Mucosa of rectum (tissue), 2 donors: ENCODE measurements around the gene GTF2A1L.
"Not testable (repeated sequence)": the region's sequence is repeated elsewhere in the genome, so short reads cannot be mapped to it uniquely, and the experiment has no call there.

Experiments used
- H3K27ac ChIP-seq, 2 donors: one replicate each; pipeline ENCODE4 v1.7.0; 2013; ENCODE audit warnings: inconsistent platforms in 2 of 2, low read depth in 2 of 2, low read length in 2 of 2
- H3K27me3 ChIP-seq, 2 donors: one replicate each; pipeline ENCODE4 v1.7.0; 2013; ENCODE audit warnings: low read length in 2 of 2; ENCODE audit not compliant: control insufficient read depth in 2 of 2, insufficient read depth in 2 of 2
- H3K36me3 ChIP-seq, 2 donors: one replicate each; pipeline ENCODE4 v1.7.0; 2013; ENCODE audit warnings: low read length in 2 of 2; ENCODE audit not compliant: control insufficient read depth in 2 of 2, insufficient read depth in 2 of 2
- H3K4me1 ChIP-seq, 2 donors: one replicate each; pipeline ENCODE4 v1.7.0; 2013; ENCODE audit warnings: low read length in 2 of 2, mild to moderate bottlenecking in 1 of 2; ENCODE audit not compliant: control insufficient read depth in 2 of 2, insufficient read depth in 2 of 2
- H3K4me3 ChIP-seq, 2 donors: one replicate each; pipeline ENCODE4 v1.7.0; 2013; ENCODE audit warnings: low read length in 2 of 2
- H3K9ac ChIP-seq, 2 donors: one replicate each; pipeline ENCODE4 v1.7.0; 2013; ENCODE audit warnings: low read length in 2 of 2, low read depth in 1 of 2, mild to moderate bottlenecking in 1 of 2
- H3K9me3 ChIP-seq, 2 donors: one replicate each; pipeline ENCODE4 v1.7.0; 2013; ENCODE audit warnings: low read length in 2 of 2; ENCODE audit not compliant: control insufficient read depth in 2 of 2
- donor health status: healthy.
- donor health status: Normal muscosa, but diverticular disease.

GTF2A1L gene

DNA sequence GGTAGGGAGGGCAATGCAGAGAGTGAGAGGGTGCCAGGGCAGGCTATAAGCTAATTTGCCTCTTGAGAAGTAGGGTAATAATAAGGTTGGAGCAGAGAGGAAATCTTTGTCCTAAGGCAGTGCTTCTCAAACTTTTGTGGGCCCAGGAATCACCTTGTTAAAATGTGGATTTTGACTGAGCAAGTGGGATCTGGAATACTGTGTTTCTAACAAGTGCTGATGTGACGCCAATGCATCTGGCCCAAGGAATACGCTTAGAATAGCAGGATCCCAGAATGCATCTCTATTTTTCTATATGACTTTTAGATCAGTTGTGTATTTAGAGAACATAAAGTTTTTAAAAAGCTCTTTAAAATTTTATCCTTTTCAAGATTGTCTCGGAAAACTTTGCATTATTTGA is 29.7 kb upstream of the GTF2A1L start:
- Histone ChIP-seq H3K9me3 (no peaks in the 10 kb centered on the region), H3K36me3 (no peaks in the 10 kb centered on the region), H3K4me1 (no peaks in the 10 kb centered on the region), H3K9ac (no peak overlapping the region), H3K27me3 (no peaks in the 10 kb centered on the region), H3K27ac (no peak overlapping the region), H3K4me3 (no peak overlapping the region)

GRCh38 chr2:48588745-48589144 is 28.9 kb upstream of the GTF2A1L start:
- H3K4me3 ChIP-seq: no peak overlapping the region
- H3K36me3 ChIP-seq: no peaks in the 10 kb centered on the region

GRCh38 chr2:48589170-48589767 is 28.4 kb upstream of the GTF2A1L start:
- Histone ChIP-seq H3K4me3 (no peak overlapping the region), H3K27ac (no peak overlapping the region), H3K36me3 (no peaks in the 10 kb centered on the region), H3K9ac (no peak overlapping the region), H3K4me1 (no peaks in the 10 kb centered on the region), H3K9me3 (no peaks in the 10 kb centered on the region), H3K27me3 (no peaks in the 10 kb centered on the region)

More at GRCh38 chr2:48588745-48589144, 28.9 kb upstream of the GTF2A1L start:
- Histone ChIP-seq H3K9me3 (no peaks in the 10 kb centered on the region), H3K27me3 (no peaks in the 10 kb centered on the region), H3K9ac (no peak overlapping the region), H3K27ac (no peak overlapping the region), H3K4me1 (no peaks in the 10 kb centered on the region)

- H3K4me3 ChIP-seq: no peak overlapping the region
- no peak overlapping the region for H3K27ac ChIP-seq
- H3K9me3 ChIP-seq: no peaks in the 10 kb centered on the region
- no peaks in the 10 kb centered on the region for H3K4me1 ChIP-seq
- H3K36me3 ChIP-seq: no peaks in the 10 kb centered on the region
- no peaks in the 10 kb centered on the region for H3K27me3 ChIP-seq
- H3K9ac ChIP-seq: no peak overlapping the region
Observed at GRCh38 chr2:48590017-48590416, 27.6 kb upstream of the GTF2A1L start.

DNA sequence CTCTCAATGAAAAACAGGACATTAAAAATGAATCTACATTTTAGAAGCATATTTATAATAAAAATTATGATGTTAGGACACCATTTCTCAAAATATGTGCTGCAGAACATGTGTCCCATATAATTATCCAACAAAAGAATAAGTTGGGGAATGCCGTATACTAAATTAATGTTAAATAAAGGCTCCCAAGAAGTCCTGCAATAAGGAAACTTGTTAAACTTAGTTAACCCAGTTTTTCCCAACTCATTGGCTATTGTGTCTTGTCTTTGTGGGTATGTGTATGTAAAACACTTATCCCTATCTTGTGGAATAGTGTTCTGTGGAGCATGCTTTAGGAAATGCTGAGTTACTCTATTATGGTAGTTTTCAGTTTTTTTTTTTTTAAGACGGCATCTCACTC is 25.6 kb upstream of the GTF2A1L start:
- no peaks in the 10 kb centered on the region for H3K9me3 ChIP-seq
- no peak overlapping the region for H3K27ac ChIP-seq
- no peaks in the 10 kb centered on the region for H3K27me3 ChIP-seq
- H3K9ac ChIP-seq: no peak overlapping the region
- H3K36me3 ChIP-seq: no peaks in the 10 kb centered on the region
- H3K4me1 ChIP-seq: no peaks in the 10 kb centered on the region
- no peak overlapping the region for H3K4me3 ChIP-seq

DNA sequence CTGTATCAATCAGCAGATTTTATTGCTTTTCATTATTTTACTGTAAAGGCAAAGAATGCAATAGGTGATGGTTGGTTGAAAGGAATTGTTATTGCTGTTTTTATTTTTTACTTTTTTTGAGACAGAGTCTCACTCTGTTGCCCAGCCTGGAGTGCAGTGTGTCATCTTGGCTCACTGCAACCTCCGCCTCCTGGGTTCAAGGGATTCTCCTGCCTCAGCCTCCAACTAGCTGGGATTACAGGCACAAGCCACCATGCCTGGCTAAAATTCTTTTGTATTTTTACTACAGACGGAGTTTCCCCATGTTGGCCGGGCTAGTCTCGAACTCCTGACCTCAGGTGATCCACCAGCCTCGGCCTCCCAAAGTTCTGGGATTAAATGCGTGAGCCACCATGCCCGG is 20.9 kb upstream of the GTF2A1L start:
- not testable (repeated sequence) for H3K4me1 ChIP-seq, H3K27ac ChIP-seq, H3K9ac ChIP-seq, H3K27me3 ChIP-seq, H3K4me3 ChIP-seq, H3K9me3 ChIP-seq, H3K36me3 ChIP-seq

DNA sequence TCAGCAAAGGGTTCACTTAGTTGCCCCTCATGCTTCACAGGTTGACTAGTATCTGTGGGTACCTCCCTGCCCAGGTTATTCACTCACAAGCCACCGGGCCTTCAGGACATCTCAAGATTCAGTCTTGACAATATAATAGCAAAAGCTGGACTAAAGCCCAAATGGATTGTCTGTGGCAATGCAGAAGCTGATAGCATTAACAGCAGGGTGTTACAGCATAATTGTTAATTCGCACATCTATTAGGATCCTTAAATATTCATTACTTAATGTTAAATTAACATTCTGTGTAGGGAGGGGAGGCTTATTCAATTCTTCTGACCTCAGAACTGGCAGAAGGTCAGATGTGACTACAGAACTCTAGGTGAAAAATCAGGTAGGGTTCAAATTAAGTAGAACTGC is 20.2 kb upstream of the GTF2A1L start:
- Histone ChIP-seq H3K9ac (no peak overlapping the region), H3K9me3 (no peaks in the 10 kb centered on the region), H3K27me3 (no peaks in the 10 kb centered on the region), H3K36me3 (no peaks in the 10 kb centered on the region), H3K4me1 (no peaks in the 10 kb centered on the region), H3K27ac (no peak overlapping the region), H3K4me3 (no peak overlapping the region)

GRCh38 chr2:48600204-48600813 is 17.3 kb upstream of the GTF2A1L start:
- H3K27me3 ChIP-seq: no peaks in the 10 kb centered on the region
- no peak overlapping the region for H3K27ac ChIP-seq
- H3K9ac ChIP-seq: no peak overlapping the region

GRCh38 chr2:48600917-48601316 is 16.7 kb upstream of the GTF2A1L start:
- Histone ChIP-seq H3K9ac (no peak overlapping the region), H3K4me3 (no peak overlapping the region), H3K4me1 (no peaks in the 10 kb centered on the region), H3K27ac (no peak overlapping the region), H3K27me3 (no peaks in the 10 kb centered on the region), H3K36me3 (no peaks in the 10 kb centered on the region), H3K9me3 (no peaks in the 10 kb centered on the region)

More at GRCh38 chr2:48600204-48600813, 17.3 kb upstream of the GTF2A1L start:
- no peaks in the 10 kb centered on the region for H3K36me3 ChIP-seq
- no peaks in the 10 kb centered on the region for H3K9me3 ChIP-seq
- no peak overlapping the region for H3K4me3 ChIP-seq
- no peaks in the 10 kb centered on the region for H3K4me1 ChIP-seq

DNA sequence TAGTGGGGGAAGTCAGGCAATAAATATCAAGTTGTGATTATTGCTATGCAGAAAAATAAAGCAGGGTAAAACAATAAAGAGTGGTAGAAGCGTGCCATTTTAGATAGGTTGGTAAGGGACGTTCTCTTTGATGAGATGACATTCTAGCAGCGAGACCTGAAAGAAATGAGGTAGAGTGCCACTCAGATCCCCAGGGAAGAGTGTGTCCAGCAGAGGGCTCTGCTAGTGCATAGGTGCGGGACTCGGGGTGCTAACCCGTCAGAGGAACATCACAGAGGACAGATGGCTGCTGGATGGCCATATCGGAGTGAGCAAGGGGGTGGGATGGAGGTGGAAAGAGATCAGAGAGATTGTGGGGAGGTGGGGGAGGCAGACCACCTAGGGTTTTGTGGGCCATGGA is 16.3 kb upstream of the GTF2A1L start:
- Histone ChIP-seq H3K27ac (no peak overlapping the region), H3K27me3 (no peaks in the 10 kb centered on the region), H3K36me3 (no peaks in the 10 kb centered on the region), H3K4me3 (no peak overlapping the region), H3K9ac (no peak overlapping the region), H3K4me1 (no peaks in the 10 kb centered on the region), H3K9me3 (no peaks in the 10 kb centered on the region)
